Esophagus (tissue), 2 donors: Measurements from ENCODE around the gene PEX11B. TPM values are rescaled to one million over a fixed set of nuclear protein-coding genes. Genes with fewer than 3 reads are reported as not detected.

Experiments used
- H3K27ac ChIP-seq, 2 donors: one replicate each; pipeline ENCODE4 v1.5.1; 2013; ENCODE audit warnings: low read depth in 2 of 2, mild to moderate bottlenecking in 2 of 2, inconsistent platforms in 1 of 2, low read length in 1 of 2, moderate library complexity in 1 of 2
- H3K27me3 ChIP-seq, 2 donors: one replicate each; pipeline ENCODE4 v1.6.1; 2013; ENCODE audit warnings: low read length in 2 of 2, control low read depth in 1 of 2, mild to moderate bottlenecking in 1 of 2; ENCODE audit not compliant: insufficient read depth in 2 of 2, control insufficient read depth in 1 of 2
- H3K36me3 ChIP-seq, 2 donors: one replicate each; pipeline ENCODE4 v1.6.1; 2013; ENCODE audit warnings: low read length in 1 of 2; ENCODE audit not compliant: control insufficient read depth in 2 of 2, insufficient read depth in 2 of 2
- H3K4me1 ChIP-seq, 2 donors: one replicate each; pipeline ENCODE4 v1.6.1; 2013; ENCODE audit warnings: low read length in 1 of 2; ENCODE audit not compliant: control insufficient read depth in 2 of 2, insufficient read depth in 2 of 2
- H3K4me3 ChIP-seq, 2 donors: one replicate each; pipeline ENCODE4 v1.5.1; 2013; ENCODE audit warnings: low read length in 2 of 2, mild to moderate bottlenecking in 2 of 2, low read depth in 1 of 2, moderate library complexity in 1 of 2
- H3K9me3 ChIP-seq, 2 donors: one replicate each; pipeline ENCODE4 v1.6.1; 2013; ENCODE audit warnings: mild to moderate bottlenecking in 2 of 2, low read depth in 1 of 2, low read length in 1 of 2, moderate library complexity in 1 of 2; ENCODE audit not compliant: control insufficient read depth in 2 of 2, insufficient read depth in 1 of 2
- WGBS, 2 donors: extraction: QIAGEN DNeasy Blood & Tissue Kit; methylation state at CpG; one replicate each; pipeline ENCODE4 v1.1.7; 2013; 5-methylcytosine and 5-hydroxymethylcytosine counted together
- polyA plus RNA-seq, 2 donors: library from polyadenylated mRNA; stranded (reverse); fragments of 200-250 nt; gene quantifications; one replicate each; pipeline ENCODE4 v1.2.3, GENCODE V29; 2013
- donor health status: healthy with polysubstance abuse.
- donor health status: Bipolar disorder and iron deficiency.

The PEX11B gene
- polyA plus RNA-seq, 2 donors, result 19.3 to 26.4 TPM

GRCh38 chr1:145917595-145917994, 922 bp downstream of the PEX11B start:
- Histone ChIP-seq H3K9me3 (no peaks in the 10 kb centered on the region), H3K27me3 (no peaks in the 10 kb centered on the region), H3K4me1 (peaks cover 0 to 16% of the 10 kb centered on the region in 2 donors), H3K27ac (peak overlapping the region; percentile 87 to 91), H3K36me3 (no peaks in the 10 kb centered on the region), H3K4me3 (peak overlapping the region; percentile 93 to 95)
- 55 to 65% methylated on average over 5 of the region's 5 CpGs for WGBS, 2 donors

DNA sequence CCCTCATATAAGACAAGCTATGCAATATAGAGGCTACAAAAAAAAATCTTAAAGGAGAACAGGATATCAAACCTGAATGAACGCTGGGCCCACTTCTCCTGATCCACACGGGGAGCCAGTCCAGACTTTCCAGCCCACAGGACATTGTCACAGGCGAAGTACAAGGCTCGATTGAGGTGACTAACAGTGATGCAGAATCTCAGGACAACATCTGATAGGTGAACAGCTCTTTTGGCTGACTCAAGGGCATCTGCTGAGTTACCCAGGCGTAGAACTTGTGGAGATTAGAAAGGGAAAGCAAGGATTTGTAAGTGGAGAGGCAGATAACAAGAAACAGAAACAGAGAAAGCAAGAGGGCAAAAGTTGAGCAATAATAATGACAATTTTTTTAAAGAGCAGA, 1.8 kb downstream of the PEX11B start:
- Histone ChIP-seq H3K27ac (no peak overlapping the region), H3K27me3 (no peaks in the 10 kb centered on the region), H3K4me1 (peaks cover 0 to 16% of the 10 kb centered on the region in 2 donors), H3K9me3 (no peaks in the 10 kb centered on the region), H3K4me3 (no peak overlapping the region), H3K36me3 (peaks cover 3 to 6% of the 10 kb centered on the region in 2 donors)
- WGBS, 2 donors, result 65 to 70% methylated on average over 5 of the region's 5 CpGs

- H3K27ac ChIP-seq, result no peak overlapping the region
- no peaks in the 10 kb centered on the region for H3K27me3 ChIP-seq
- H3K4me3 ChIP-seq, result no peak overlapping the region
- WGBS, 2 donors, result 79 to 81% methylated on average over 11 of the region's 11 CpGs
- peaks cover under 1 to 3% of the 10 kb centered on the region in 2 donors for H3K4me1 ChIP-seq
- H3K36me3 ChIP-seq, result peaks cover 3 to 6% of the 10 kb centered on the region in 2 donors
- H3K9me3 ChIP-seq, result no peaks in the 10 kb centered on the region
Measured at GRCh38 chr1:145912128-145912641, 6.3 kb downstream of the PEX11B start.

GRCh38 chr1:145908653-145909052, 9.9 kb downstream of the PEX11B start:
- no peaks in the 10 kb centered on the region for H3K27me3 ChIP-seq
- peaks cover 0 to 2% of the 10 kb centered on the region in 2 donors for H3K4me1 ChIP-seq
- peaks cover 3 to 6% of the 10 kb centered on the region in 2 donors for H3K36me3 ChIP-seq
- 60 to 68% methylated on average over 1 of the region's 1 CpG for WGBS, 2 donors
- no peaks in the 10 kb centered on the region for H3K9me3 ChIP-seq
- no peak overlapping the region for H3K4me3 ChIP-seq
- no peak overlapping the region for H3K27ac ChIP-seq

- Histone ChIP-seq H3K4me1 (peaks cover 0 to 2% of the 10 kb centered on the region in 2 donors), H3K36me3 (peaks cover 2 to 4% of the 10 kb centered on the region in 2 donors), H3K4me3 (no peak overlapping the region), H3K9me3 (no peaks in the 10 kb centered on the region), H3K27ac (no peak overlapping the region), H3K27me3 (no peaks in the 10 kb centered on the region)
- WGBS, 2 donors, result 78 to 82% methylated on average over 10 of the region's 10 CpGs
Measured at GRCh38 chr1:145906954-145907753, 11.4 kb downstream of the PEX11B start.

DNA sequence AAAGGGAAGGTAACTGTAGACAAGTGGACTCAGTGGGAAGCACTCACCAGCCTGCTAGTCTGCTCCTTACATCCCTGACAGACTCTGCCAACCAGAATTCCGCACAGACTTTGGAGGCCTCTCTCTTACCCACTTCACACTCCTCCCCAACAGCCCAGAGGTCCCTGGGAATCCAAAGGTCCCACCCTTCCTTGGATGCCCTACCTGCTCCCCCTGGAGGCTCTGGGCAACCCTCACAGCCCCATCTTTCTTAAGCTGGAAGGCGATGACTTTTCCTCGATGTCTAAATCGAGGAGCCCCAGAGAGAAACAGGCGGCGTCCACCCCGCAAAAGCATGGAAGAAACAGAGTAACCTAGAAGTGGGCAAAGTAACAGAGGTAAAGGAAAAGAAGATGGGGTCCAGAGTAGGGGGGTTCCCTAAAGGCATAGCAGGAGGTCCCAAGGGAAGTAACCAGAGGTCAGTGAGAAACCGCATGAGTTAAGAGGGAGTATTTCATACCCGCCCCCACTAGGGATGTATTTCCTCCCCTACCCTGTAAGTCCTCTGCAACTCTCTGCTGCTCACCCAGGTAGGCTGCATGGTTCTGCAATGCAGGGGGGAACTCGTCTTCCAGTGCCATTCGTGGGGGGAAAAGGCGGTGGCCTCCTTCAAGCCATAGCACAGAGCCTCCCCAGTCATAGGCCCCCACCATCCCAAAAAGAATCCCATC, 17.1 kb downstream of the PEX11B start:
- H3K36me3 ChIP-seq, result peaks cover 0 to 3% of the 10 kb centered on the region in 2 donors
- H3K27me3 ChIP-seq, result no peaks in the 10 kb centered on the region
- no peak overlapping the region for H3K4me3 ChIP-seq
- no peak overlapping the region for H3K27ac ChIP-seq
- H3K4me1 ChIP-seq, result no peaks in the 10 kb centered on the region
- H3K9me3 ChIP-seq, result no peaks in the 10 kb centered on the region
- 89 to 90% methylated on average over 12 of the region's 12 CpGs for WGBS, 2 donors

- H3K27ac ChIP-seq, result no peak overlapping the region
- no peaks in the 10 kb centered on the region for H3K9me3 ChIP-seq
- peaks cover 0 to 3% of the 10 kb centered on the region in 2 donors for H3K36me3 ChIP-seq
- no peaks in the 10 kb centered on the region for H3K27me3 ChIP-seq
- no peak overlapping the region for H3K4me3 ChIP-seq
- 82 to 85% methylated on average over 5 of the region's 5 CpGs for WGBS, 2 donors
- H3K4me1 ChIP-seq, result no peaks in the 10 kb centered on the region
Measured at GRCh38 chr1:145898756-145899155, 19.8 kb downstream of the PEX11B start.

DNA sequence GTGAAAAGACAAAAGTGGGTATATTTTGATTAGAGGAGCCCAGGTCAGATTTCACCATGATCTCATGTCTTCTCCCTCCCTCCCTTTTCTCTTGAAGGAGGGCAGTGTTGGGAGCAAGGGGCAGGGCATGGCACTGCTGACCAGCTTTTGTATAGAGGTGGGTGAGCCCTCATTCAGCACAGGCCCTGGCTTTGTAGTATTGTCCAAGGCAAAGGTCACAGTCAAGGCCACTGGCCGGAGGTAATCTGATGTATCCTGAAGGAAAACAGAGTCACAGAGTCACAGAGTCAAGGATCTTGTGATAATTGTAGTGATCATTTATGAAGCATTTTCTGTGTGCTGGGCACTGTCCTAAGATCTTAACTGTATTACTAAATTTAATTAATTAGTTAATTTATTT, 20.5 kb downstream of the PEX11B start:
- 67 to 92% methylated on average over 1 of the region's 1 CpG for WGBS, 2 donors
- no peaks in the 10 kb centered on the region for H3K4me1 ChIP-seq
- H3K4me3 ChIP-seq, result no peak overlapping the region

GRCh38 chr1:145895471-145895870, 23.0 kb downstream of the PEX11B start:
- peaks cover 0 to 4% of the 10 kb centered on the region in 2 donors for H3K4me1 ChIP-seq
- H3K9me3 ChIP-seq, result no peaks in the 10 kb centered on the region
- H3K4me3 ChIP-seq, result no peak overlapping the region
- H3K27me3 ChIP-seq, result no peaks in the 10 kb centered on the region
- WGBS, 2 donors, result 94 to 100% methylated on average over 1 of the region's 1 CpG
- H3K36me3 ChIP-seq, result no peaks in the 10 kb centered on the region
- H3K27ac ChIP-seq, result no peak overlapping the region

More for the DNA sequence above, 20.5 kb downstream of the PEX11B start:
- Histone ChIP-seq H3K27me3 (no peaks in the 10 kb centered on the region), H3K27ac (no peak overlapping the region), H3K36me3 (peaks cover 0 to 3% of the 10 kb centered on the region in 2 donors), H3K9me3 (no peaks in the 10 kb centered on the region)
